ENCODE data around the gene FAM117B.

DNA sequence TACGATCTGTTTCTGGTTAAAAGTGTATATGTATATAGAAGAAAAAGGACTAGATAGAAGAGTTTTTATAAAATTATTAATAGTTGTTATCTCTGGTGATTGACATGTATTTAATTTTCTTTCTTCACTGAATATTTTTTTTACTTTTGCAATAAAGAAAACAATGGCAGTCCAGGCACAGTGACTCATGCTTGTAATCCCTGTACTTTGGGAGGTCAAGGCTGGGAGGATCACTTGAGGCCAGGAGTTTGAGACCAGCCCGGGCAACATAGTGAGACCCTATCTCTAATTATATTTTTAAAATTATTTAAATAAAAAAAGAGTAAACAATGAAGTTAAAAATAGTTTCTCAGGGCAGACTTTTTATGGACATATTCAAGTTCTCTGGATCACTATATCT lies 114.7 kb downstream of the FAM117B start:
- TF ChIP-seq, protein P1, sequence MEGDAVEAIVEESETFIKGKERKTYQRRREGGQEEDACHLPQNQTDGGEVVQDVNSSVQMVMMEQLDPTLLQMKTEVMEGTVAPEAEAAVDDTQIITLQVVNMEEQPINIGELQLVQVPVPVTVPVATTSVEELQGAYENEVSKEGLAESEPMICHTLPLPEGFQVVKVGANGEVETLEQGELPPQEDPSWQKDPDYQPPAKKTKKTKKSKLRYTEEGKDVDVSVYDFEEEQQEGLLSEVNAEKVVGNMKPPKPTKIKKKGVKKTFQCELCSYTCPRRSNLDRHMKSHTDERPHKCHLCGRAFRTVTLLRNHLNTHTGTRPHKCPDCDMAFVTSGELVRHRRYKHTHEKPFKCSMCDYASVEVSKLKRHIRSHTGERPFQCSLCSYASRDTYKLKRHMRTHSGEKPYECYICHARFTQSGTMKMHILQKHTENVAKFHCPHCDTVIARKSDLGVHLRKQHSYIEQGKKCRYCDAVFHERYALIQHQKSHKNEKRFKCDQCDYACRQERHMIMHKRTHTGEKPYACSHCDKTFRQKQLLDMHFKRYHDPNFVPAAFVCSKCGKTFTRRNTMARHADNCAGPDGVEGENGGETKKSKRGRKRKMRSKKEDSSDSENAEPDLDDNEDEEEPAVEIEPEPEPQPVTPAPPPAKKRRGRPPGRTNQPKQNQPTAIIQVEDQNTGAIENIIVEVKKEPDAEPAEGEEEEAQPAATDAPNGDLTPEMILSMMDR (IDR thresholded peaks at IDR 0.05; ENCODE audit: low read depth, low read length, missing input control): no peak
- no peak for TF ChIP-seq FOXA1 (IDR thresholded peaks at IDR 0.05)
- TF ChIP-seq NR2F2 (IDR thresholded peaks at IDR 0.05): no peak
- TF ChIP-seq, protein P2, sequence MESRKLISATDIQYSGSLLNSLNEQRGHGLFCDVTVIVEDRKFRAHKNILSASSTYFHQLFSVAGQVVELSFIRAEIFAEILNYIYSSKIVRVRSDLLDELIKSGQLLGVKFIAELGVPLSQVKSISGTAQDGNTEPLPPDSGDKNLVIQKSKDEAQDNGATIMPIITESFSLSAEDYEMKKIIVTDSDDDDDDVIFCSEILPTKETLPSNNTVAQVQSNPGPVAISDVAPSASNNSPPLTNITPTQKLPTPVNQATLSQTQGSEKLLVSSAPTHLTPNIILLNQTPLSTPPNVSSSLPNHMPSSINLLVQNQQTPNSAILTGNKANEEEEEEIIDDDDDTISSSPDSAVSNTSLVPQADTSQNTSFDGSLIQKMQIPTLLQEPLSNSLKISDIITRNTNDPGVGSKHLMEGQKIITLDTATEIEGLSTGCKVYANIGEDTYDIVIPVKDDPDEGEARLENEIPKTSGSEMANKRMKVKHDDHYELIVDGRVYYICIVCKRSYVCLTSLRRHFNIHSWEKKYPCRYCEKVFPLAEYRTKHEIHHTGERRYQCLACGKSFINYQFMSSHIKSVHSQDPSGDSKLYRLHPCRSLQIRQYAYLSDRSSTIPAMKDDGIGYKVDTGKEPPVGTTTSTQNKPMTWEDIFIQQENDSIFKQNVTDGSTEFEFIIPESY (IDR thresholded peaks at IDR 0.05): no peak
- TF ChIP-seq, protein P3, sequence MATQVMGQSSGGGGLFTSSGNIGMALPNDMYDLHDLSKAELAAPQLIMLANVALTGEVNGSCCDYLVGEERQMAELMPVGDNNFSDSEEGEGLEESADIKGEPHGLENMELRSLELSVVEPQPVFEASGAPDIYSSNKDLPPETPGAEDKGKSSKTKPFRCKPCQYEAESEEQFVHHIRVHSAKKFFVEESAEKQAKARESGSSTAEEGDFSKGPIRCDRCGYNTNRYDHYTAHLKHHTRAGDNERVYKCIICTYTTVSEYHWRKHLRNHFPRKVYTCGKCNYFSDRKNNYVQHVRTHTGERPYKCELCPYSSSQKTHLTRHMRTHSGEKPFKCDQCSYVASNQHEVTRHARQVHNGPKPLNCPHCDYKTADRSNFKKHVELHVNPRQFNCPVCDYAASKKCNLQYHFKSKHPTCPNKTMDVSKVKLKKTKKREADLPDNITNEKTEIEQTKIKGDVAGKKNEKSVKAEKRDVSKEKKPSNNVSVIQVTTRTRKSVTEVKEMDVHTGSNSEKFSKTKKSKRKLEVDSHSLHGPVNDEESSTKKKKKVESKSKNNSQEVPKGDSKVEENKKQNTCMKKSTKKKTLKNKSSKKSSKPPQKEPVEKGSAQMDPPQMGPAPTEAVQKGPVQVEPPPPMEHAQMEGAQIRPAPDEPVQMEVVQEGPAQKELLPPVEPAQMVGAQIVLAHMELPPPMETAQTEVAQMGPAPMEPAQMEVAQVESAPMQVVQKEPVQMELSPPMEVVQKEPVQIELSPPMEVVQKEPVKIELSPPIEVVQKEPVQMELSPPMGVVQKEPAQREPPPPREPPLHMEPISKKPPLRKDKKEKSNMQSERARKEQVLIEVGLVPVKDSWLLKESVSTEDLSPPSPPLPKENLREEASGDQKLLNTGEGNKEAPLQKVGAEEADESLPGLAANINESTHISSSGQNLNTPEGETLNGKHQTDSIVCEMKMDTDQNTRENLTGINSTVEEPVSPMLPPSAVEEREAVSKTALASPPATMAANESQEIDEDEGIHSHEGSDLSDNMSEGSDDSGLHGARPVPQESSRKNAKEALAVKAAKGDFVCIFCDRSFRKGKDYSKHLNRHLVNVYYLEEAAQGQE (IDR thresholded peaks at IDR 0.05): no peak
- TF ChIP-seq, protein P4, sequence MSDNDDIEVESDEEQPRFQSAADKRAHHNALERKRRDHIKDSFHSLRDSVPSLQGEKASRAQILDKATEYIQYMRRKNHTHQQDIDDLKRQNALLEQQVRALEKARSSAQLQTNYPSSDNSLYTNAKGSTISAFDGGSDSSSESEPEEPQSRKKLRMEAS (IDR thresholded peaks at IDR 0.05): no peak
- TF ChIP-seq SP1 (IDR thresholded peaks at IDR 0.05): no peak
- TF ChIP-seq, protein P5, sequence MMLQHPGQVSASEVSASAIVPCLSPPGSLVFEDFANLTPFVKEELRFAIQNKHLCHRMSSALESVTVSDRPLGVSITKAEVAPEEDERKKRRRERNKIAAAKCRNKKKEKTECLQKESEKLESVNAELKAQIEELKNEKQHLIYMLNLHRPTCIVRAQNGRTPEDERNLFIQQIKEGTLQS (IDR thresholded peaks at IDR 0.05): no peak
- no peak for TF ChIP-seq EGR1 (IDR thresholded peaks at IDR 0.05; ENCODE audit: low read depth in 2 of 2)
- TF ChIP-seq JUND (IDR thresholded peaks at IDR 0.05): no peak
- no peak for TF ChIP-seq GABPA (IDR thresholded peaks at IDR 0.05 in 1 of 2, conservative IDR thresholded peaks at IDR 0.05 in 1 of 2)
- no peak for TF ChIP-seq YY1 (IDR thresholded peaks at IDR 0.05)
